Fibroblast of lung (primary cell): ENCODE results near the gene CACNA1A. TPM values are rescaled to one million over a fixed set of nuclear protein-coding genes. Genes with fewer than 3 reads are reported as not detected.

Experiments
- DNase-seq, 2 donors: peaks; one replicate each; pipeline versions ENCODE4 v3.0.0 to v3.0.0-alpha.2; 2010; ENCODE audit warnings: low read depth in 2 of 2
- H2AFZ ChIP-seq: 2 replicates; pipeline ENCODE4 v1.5.1; 2012; ENCODE audit warnings: low read length, control low read depth, inconsistent platforms
- H3K27ac ChIP-seq: 2 replicates; pipeline ENCODE4 v1.5.1; 2011; ENCODE audit warnings: low read length, control low read depth; ENCODE audit not compliant: insufficient read depth
- H3K27me3 ChIP-seq: 2 replicates; pipeline ENCODE4 v1.5.1; 2011; ENCODE audit warnings: mild to moderate bottlenecking, low read length; ENCODE audit not compliant: control insufficient read depth, insufficient read depth
- H3K36me3 ChIP-seq: 2 replicates; pipeline ENCODE4 v1.5.1; 2011; ENCODE audit warnings: low read length; ENCODE audit not compliant: control insufficient read depth, insufficient read depth
- H3K4me1 ChIP-seq: 2 replicates; pipeline ENCODE4 v1.5.1; 2011; ENCODE audit warnings: low read length; ENCODE audit not compliant: control insufficient read depth, insufficient read depth; ENCODE audit errors: extremely low read depth
- H3K4me2 ChIP-seq: 2 replicates; pipeline ENCODE4 v1.5.1; 2011; ENCODE audit warnings: low read length, control low read depth; ENCODE audit not compliant: insufficient read depth; ENCODE audit errors: extremely low read depth
- H3K4me3 ChIP-seq, 4 experiments: fragments of 200-600 bp in 1 of 4; sonication (generic) in 1 of 4; replicated peaks in 1 of 4; 2 replicates each; pipeline ENCODE4 v1.5.1; 2011 to 2016; ENCODE audit warnings: low read length in 4 of 4, low read depth in 3 of 4, mild to moderate bottlenecking in 3 of 4, control low read depth in 2 of 4, inconsistent platforms in 1 of 4, mixed read lengths in 1 of 4; ENCODE audit not compliant: insufficient read depth in 1 of 4; ENCODE audit errors: control extremely low read depth in 1 of 4
- H3K79me2 ChIP-seq: 2 replicates; pipeline ENCODE4 v1.5.1; 2012; ENCODE audit warnings: mild to moderate bottlenecking, low read length, inconsistent platforms; ENCODE audit not compliant: control insufficient read depth, insufficient read depth
- H3K9ac ChIP-seq: 2 replicates; pipeline ENCODE4 v1.5.1; 2011; ENCODE audit warnings: mild to moderate bottlenecking, low read length, control low read depth; ENCODE audit not compliant: insufficient read depth
- H3K9me3 ChIP-seq: 2 replicates; pipeline ENCODE4 v1.5.1; 2012; ENCODE audit warnings: low read depth, low read length; ENCODE audit not compliant: control insufficient read depth, insufficient read depth
- H4K20me1 ChIP-seq: 2 replicates; pipeline ENCODE4 v1.5.1; 2011; ENCODE audit warnings: low read length; ENCODE audit not compliant: control insufficient read depth, insufficient read depth; ENCODE audit errors: extremely low read depth
- CTCF ChIP-seq, 2 donors: IDR thresholded peaks in 1 of 2; conservative IDR thresholded peaks in 1 of 2; 1 replicate in 1 of 2; 2 replicates in 1 of 2; pipeline ENCODE4 v1.5.1; 2011 to 2012; ENCODE audit warnings: low read length in 2 of 2, control low read depth in 1 of 2, inconsistent platforms in 1 of 2, low read depth in 1 of 2, mild to moderate bottlenecking in 1 of 2
- EZH2 ChIP-seq: IDR thresholded peaks from 2 replicates; pipeline ENCODE4 v1.5.1; 2012; ENCODE audit warnings: low read length, control low read depth, mild to moderate bottlenecking; ENCODE audit errors: missing control alignments
- polyA plus RNA-seq, 2 donors: library from polyadenylated mRNA; depleted of rRNA in 1 of 2; stranded (reverse) in 1 of 2; unstranded in 1 of 2; fragments of >200 nt; gene quantifications; 2 replicates each; pipeline ENCODE4 v1.2.1, GENCODE V29; 2011 to 2012; ENCODE audit warnings: missing spikeins in 1 of 2
- total RNA-seq: library from RNA; depleted of rRNA; stranded (reverse); fragments of >200 nt; gene quantifications from 2 replicates; pipeline ENCODE4 v1.2.1, GENCODE V29; 2014

CACNA1A gene
- total and polyA plus RNA-seq, 2 donors (not counting 1 experiment from before 2014, with no cell fraction given): 0.96 to 9.7 TPM

GRCh38 chr19:13228561-13228960 lies 277.7 kb downstream of the CACNA1A start:
- H3K4me1 ChIP-seq: no peaks in the 10 kb centered on the region
- no peak overlapping the region for H3K27ac ChIP-seq
- no peaks in the 10 kb centered on the region for H3K9me3 ChIP-seq
- no peak for DNase-seq
- peaks cover 11% of the 10 kb centered on the region for H3K27me3 ChIP-seq
- no peak overlapping the region for H3K4me2 ChIP-seq
- no peaks in the 10 kb centered on the region for H3K36me3 ChIP-seq
- no peaks in the 10 kb centered on the region for H3K79me2 ChIP-seq
- no peak overlapping the region for H3K9ac ChIP-seq
- TF ChIP-seq CTCF (conservative IDR thresholded peaks at IDR 0.05 in 1 of 2, IDR thresholded peaks at IDR 0.05 in 1 of 2; ENCODE audit: low read depth in 1 of 2, low read length in 2 of 2) (no peak), EZH2 (no peak)
- H2AFZ ChIP-seq: no peak overlapping the region
- H4K20me1 ChIP-seq: no peaks in the 10 kb centered on the region
- H3K4me3 ChIP-seq: no peak overlapping the region

GRCh38 chr19:13226983-13227382 lies 279.3 kb downstream of the CACNA1A start:
- Histone ChIP-seq H3K27ac (no peak overlapping the region), H3K4me3 (no peak overlapping the region), H3K79me2 (no peaks in the 10 kb centered on the region), H2AFZ (no peak overlapping the region), H3K36me3 (no peaks in the 10 kb centered on the region), H4K20me1 (no peaks in the 10 kb centered on the region), H3K4me1 (no peaks in the 10 kb centered on the region), H3K9ac (no peak overlapping the region), H3K9me3 (no peaks in the 10 kb centered on the region), H3K4me2 (no peak overlapping the region), H3K27me3 (peaks cover 11% of the 10 kb centered on the region)
- no peak for TF ChIP-seq EZH2
- no peak for TF ChIP-seq CTCF (conservative IDR thresholded peaks at IDR 0.05 in 1 of 2, IDR thresholded peaks at IDR 0.05 in 1 of 2; ENCODE audit: low read depth in 1 of 2, low read length in 2 of 2)
- DNase-seq: no peak

- H3K9ac ChIP-seq: no peak overlapping the region
- no peak overlapping the region for H2AFZ ChIP-seq
- no peaks in the 10 kb centered on the region for H3K4me1 ChIP-seq
- H3K79me2 ChIP-seq: no peaks in the 10 kb centered on the region
- TF ChIP-seq CTCF (conservative IDR thresholded peaks at IDR 0.05 in 1 of 2, IDR thresholded peaks at IDR 0.05 in 1 of 2; ENCODE audit: low read depth in 1 of 2, low read length in 2 of 2) (no peak), EZH2 (no peak)
- no peaks in the 10 kb centered on the region for H3K36me3 ChIP-seq
- no peak overlapping the region for H3K27ac ChIP-seq
- H3K4me2 ChIP-seq: no peak overlapping the region
- H3K9me3 ChIP-seq: no peaks in the 10 kb centered on the region
- no peak overlapping the region for H3K4me3 ChIP-seq
- no peak for DNase-seq
- H4K20me1 ChIP-seq: no peaks in the 10 kb centered on the region
- H3K27me3 ChIP-seq: peaks cover 8% of the 10 kb centered on the region
Measured at GRCh38 chr19:13225973-13226865, 280.1 kb downstream of the CACNA1A start.
